BJ (cell line): Measurements from ENCODE around the gene HSD3B1. TPM values are rescaled to one million over a fixed set of nuclear protein-coding genes. Genes with fewer than 3 reads are reported as not detected.

Experiments
- CTCF ChIA-PET: fragments of 350-600 bp; formaldehyde crosslinking; extraction: SDS; loops from one replicate; lab custom pipeline; 2021; ENCODE audit warnings: antibody characterized with exemption, inconsistent platforms; lab: Yijun Ruan, JAX
- POLR2A ChIA-PET: fragments of 300-600 bp; sonication (Branson Sonifier 250); formaldehyde crosslinking; extraction: SDS; loops from one replicate; lab custom pipeline; 2021; ENCODE audit warnings: antibody characterized with exemption; lab: Charles Lee
- DNase-seq: peaks from one replicate; pipeline ENCODE4 v3.0.0-alpha.2; 2011; ENCODE audit warnings: low read depth
- H3K27me3 ChIP-seq: 2 replicates; pipeline ENCODE4 v1.6.0; 2011; ENCODE audit warnings: low read length; ENCODE audit not compliant: control insufficient read depth, insufficient read depth
- H3K36me3 ChIP-seq: 2 replicates; pipeline ENCODE4 v1.5.1; 2011; ENCODE audit warnings: low read length; ENCODE audit not compliant: control insufficient read depth, insufficient read depth
- H3K4me3 ChIP-seq: 2 replicates; pipeline ENCODE4 v1.5.1; 2011; ENCODE audit warnings: low read depth, mild to moderate bottlenecking, control low read depth, low read length
- polyA plus RNA-seq: library from polyadenylated mRNA; depleted of rRNA; stranded (reverse); fragments of >200 nt; gene quantifications from 2 replicates; pipeline ENCODE4 v1.2.3, GENCODE V29; 2011
- TF ChIP-seq, protein P1 (sequence below): IDR thresholded peaks from 2 replicates; pipeline ENCODE4 v1.5.1; 2011; ENCODE audit warnings: low read depth, mild to moderate bottlenecking, control low read depth, inconsistent platforms, low read length, moderate library complexity; ENCODE audit not compliant: insufficient read depth

Gene HSD3B1
- polyA plus RNA-seq, 1 experiment: not detected

DNA sequence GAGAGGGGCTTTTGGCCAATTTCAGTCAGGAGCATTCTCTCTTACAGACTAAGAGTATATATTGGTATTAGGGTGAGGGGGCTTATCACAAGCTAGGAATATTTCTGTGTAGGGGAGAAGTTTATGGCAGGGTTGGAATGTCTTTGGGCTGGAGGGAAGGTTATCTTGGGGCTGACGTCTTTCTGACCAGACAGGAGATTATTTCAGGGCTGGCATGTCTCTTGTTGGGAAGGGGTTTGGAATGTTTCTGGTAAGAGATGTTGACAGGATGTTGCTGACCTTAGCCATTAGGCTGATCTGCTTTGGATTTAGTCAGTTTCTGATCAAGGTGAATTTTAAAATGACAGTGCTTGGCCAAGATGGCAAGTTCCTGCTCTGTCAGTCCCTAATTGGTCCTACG is 17.8 kb upstream of the HSD3B1 start:
- ChIA-PET POLR2A (no interaction called here), CTCF (no interaction called here)
- Histone ChIP-seq H3K4me3 (no peak overlapping the region), H3K27me3 (no peaks in the 10 kb centered on the region), H3K36me3 (no peaks in the 10 kb centered on the region)
- TF ChIP-seq, protein P1, sequence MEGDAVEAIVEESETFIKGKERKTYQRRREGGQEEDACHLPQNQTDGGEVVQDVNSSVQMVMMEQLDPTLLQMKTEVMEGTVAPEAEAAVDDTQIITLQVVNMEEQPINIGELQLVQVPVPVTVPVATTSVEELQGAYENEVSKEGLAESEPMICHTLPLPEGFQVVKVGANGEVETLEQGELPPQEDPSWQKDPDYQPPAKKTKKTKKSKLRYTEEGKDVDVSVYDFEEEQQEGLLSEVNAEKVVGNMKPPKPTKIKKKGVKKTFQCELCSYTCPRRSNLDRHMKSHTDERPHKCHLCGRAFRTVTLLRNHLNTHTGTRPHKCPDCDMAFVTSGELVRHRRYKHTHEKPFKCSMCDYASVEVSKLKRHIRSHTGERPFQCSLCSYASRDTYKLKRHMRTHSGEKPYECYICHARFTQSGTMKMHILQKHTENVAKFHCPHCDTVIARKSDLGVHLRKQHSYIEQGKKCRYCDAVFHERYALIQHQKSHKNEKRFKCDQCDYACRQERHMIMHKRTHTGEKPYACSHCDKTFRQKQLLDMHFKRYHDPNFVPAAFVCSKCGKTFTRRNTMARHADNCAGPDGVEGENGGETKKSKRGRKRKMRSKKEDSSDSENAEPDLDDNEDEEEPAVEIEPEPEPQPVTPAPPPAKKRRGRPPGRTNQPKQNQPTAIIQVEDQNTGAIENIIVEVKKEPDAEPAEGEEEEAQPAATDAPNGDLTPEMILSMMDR: no peak
- DNase-seq: no peak

DNA sequence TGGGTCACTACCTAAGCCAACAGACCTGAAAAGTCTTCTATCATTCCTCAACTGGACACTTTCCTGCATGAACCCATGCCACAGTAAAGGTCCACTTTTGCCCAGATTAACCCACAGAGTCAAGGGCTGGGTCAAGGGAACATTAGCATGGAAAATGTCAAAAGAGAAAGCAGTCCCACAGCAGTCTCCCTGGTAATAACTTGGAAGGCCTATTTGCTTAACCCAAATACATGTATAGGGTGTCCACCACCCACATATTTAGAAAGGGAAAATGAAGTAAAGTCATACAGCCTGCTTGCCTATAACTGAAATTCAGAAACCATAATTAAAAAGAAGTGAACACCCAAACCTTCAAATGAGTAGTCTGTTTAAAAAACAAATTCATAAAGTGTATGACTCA is 16.1 kb upstream of the HSD3B1 start:
- Histone ChIP-seq H3K36me3 (no peaks in the 10 kb centered on the region), H3K4me3 (no peak overlapping the region), H3K27me3 (no peaks in the 10 kb centered on the region)
- no peak for DNase-seq
- CTCF ChIA-PET: no interaction called here
- TF ChIP-seq, protein P1: no peak
- POLR2A ChIA-PET: no interaction called here

DNA sequence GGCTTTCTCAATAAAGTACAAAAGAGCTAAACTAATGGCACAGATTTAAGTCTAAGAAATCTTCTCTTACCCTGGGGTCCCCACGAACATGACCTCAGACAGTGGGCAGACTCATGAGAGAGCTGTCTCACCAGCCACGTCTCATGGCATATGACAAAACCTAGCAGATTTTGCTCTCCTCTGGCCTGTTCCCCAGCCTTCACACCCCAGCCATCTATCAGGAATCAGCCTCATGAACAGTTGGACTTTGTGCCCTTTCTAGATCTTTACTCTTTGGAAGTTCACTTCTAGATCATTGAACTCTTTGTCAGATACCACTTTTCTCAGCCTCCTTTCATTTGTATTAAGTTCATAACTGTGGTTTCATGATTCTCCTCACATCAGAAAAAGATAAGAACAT is 14.2 kb upstream of the HSD3B1 start:
- TF ChIP-seq, protein P1: no peak
- H3K4me3 ChIP-seq: no peak overlapping the region
- ChIA-PET CTCF (no interaction called here), POLR2A (no interaction called here)
- no peak for DNase-seq
- no peaks in the 10 kb centered on the region for H3K36me3 ChIP-seq
- H3K27me3 ChIP-seq: no peaks in the 10 kb centered on the region

DNA sequence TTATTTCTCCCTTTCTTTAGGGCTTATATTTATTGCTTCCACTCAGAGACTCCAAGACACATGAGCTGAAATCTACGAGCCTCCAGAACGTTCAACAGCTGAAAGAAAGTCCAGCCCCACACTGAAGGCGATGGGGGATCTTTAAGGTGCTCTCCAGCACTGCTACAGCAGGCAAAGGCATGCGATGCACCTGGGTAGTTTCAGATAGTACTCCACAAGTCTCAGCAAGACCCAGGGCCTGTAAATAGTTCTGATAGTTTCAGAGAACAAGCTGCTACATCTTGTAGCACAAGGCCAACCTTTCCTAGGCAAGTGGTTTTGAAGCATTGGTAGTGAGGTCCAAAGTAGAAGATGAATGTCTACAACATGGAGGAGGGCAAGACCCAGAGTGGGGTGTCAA is 2.2 kb upstream of the HSD3B1 start:
- POLR2A ChIA-PET: no interaction called here
- CTCF ChIA-PET: no interaction called here

DNA sequence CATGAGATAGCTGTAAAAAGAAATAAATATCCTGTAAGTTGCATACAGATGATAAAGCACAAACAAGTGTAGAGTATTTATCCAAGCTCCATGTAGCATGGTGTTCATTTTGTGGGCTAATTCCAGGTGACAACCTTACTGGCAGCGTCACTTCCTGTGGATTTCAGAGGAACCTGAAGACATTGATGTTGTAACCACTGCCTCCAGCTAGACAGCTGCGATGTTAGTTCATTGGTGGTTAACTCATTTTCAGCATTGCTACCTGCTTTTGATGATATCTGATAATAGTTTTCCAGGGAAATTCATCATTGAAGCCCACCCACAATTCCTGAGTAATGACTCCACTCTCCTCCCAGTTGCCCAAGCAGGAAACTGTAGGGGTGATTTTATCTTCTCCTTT is 3.0 kb downstream of the HSD3B1 start:
- TF ChIP-seq, protein P1: no peak
- no peaks in the 10 kb centered on the region for H3K36me3 ChIP-seq
- DNase-seq: no peak
- POLR2A ChIA-PET: no interaction called here
- no peak overlapping the region for H3K4me3 ChIP-seq
- CTCF ChIA-PET: no interaction called here
- no peaks in the 10 kb centered on the region for H3K27me3 ChIP-seq

More for the DNA sequence above, 2.2 kb upstream of the HSD3B1 start:
- no peak for DNase-seq
- H3K27me3 ChIP-seq: no peaks in the 10 kb centered on the region
- TF ChIP-seq, protein P1: no peak
- H3K4me3 ChIP-seq: no peak overlapping the region
- no peaks in the 10 kb centered on the region for H3K36me3 ChIP-seq
